Breast epithelium (tissue), 3 donors: ENCODE results near the gene CDH3.

Experiments
- POLR2A ChIP-seq: fragments of 450-650 bp; IDR thresholded peaks from one replicate; pipeline ENCODE4 v1.6.1; 2016; ENCODE audit warnings: antibody characterized with exemption, mild to moderate bottlenecking, moderate library complexity
- POLR2AphosphoS5 ChIP-seq, 3 donors: sonication (generic); formaldehyde crosslinking; IDR thresholded peaks; one replicate each; pipeline ENCODE4 v1.6.1; 2017; ENCODE audit warnings: antibody characterized with exemption in 3 of 3
- TF ChIP-seq, protein P1 (sequence below), 3 donors: fragments of 450-650 bp; IDR thresholded peaks; one replicate each; pipeline ENCODE4 v1.5.1; 2016 to 2017; ENCODE audit warnings: antibody characterized with exemption in 3 of 3, mild to moderate bottlenecking in 3 of 3, moderate library complexity in 3 of 3

DNA sequence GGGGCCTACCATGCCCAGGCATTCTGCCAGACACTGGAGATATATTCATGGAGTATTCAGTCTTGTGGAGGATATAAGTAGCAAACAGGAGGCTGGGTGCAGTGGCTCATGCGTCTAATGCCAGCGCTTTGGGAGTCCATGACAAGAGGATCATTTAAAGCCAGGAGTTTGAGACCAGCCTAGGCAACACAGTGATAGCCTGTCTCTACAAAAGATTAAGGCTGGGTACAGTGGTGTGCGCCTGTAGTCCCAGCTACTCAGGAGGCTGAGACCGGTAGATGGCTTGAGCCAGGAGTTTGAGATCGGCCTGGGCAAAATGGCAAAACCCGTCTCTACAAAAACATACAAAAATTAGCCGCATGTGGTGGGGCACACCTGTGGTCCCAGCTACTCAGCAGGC is 37.7 kb upstream of the CDH3 start:
- TF ChIP-seq POLR2A, result no peak
- TF ChIP-seq, protein P1, sequence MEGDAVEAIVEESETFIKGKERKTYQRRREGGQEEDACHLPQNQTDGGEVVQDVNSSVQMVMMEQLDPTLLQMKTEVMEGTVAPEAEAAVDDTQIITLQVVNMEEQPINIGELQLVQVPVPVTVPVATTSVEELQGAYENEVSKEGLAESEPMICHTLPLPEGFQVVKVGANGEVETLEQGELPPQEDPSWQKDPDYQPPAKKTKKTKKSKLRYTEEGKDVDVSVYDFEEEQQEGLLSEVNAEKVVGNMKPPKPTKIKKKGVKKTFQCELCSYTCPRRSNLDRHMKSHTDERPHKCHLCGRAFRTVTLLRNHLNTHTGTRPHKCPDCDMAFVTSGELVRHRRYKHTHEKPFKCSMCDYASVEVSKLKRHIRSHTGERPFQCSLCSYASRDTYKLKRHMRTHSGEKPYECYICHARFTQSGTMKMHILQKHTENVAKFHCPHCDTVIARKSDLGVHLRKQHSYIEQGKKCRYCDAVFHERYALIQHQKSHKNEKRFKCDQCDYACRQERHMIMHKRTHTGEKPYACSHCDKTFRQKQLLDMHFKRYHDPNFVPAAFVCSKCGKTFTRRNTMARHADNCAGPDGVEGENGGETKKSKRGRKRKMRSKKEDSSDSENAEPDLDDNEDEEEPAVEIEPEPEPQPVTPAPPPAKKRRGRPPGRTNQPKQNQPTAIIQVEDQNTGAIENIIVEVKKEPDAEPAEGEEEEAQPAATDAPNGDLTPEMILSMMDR (IDR thresholded peaks at IDR 0.05), result no peak
- TF ChIP-seq POLR2AphosphoS5 (IDR thresholded peaks at IDR 0.05), result no peak
